Fibroblast of skin of back (primary cell): ENCODE data around the gene NOVA2.

Experiments
- DNase-seq: peaks from one replicate; pipeline ENCODE4 v3.0.0-alpha.2; 2013

The NOVA2 gene

DNA sequence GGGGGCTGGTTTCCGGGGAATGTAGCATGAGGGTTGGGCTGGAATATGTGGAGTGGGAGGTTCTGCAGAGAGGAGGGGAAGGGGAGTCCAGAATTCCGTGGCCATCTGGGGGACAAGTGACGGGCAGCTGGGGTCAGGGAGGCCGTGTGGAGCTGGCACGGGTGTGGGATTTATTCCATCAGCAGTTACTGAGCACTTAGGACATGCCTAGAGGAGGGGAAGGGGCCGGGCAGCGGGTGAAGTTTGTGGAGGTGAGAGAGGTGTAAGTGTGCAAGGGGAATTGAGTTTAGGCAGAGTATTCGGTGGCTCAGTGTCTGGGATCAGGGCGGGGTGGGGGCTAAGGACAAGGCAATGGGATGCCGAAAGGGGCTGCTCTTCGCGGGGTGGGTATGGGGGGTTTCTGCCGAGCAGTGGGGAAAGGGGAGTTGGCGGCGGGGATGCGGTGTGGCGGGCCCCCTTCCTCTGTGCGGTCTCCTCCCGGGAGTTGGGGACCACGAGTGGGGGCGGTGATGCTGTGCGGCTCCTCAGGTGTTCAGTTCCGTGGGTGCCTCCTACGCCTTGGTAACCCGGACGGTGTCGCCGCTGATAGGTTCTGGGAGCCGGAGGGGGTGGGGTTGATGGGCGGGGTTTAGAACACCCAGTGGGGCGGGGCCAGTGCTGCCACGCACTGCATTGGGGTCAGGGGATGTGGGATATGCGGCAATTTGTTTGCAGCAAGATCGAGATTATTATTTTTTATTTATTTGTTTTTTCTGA is 27.0 kb upstream of the NOVA2 start:
- DNase-seq, result no peak

DNA sequence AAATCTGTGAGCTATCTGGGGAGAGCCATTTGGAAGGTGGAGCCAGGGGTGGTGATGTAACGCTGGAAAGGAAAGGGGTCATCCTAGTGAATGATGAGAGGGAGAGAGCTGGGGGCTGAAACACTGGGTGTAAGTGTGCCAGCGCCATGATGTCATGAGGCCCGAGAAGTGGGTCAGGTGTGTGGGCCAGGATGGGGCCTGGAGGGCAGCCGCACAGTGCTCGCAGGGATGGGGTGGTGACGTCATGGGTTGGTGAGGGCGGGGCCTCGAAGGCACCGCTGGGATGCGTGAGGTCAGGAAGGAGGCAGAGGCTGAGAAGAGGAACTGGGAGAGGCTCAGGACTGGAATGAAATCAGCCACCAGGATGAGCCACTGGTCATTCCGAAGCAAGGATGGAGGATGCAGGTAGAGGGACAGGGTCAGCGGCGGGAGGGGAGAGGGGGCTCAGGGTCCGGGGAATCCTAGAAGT is 26.0 kb upstream of the NOVA2 start:
- peak; percentile 24 for DNase-seq

DNA sequence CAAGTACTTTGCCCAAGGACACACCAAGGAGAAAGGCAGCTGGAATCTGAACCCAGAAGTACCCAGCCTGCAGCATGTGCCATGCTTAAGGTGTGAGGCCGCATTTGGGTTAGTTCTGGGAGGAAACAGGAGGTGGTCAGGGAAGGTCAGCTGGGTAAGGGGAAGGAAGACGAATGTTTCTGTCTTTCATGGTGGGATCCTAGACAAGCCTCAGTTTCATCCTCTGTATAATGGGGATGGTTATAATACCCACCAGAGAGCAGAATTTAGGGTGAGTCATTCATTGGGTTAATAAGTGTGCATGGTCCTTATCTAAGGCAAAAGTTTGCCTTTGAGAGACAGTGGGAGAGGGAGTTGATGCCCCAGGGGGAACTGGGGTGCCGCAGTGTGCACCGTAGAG is 25.2 kb upstream of the NOVA2 start:
- DNase-seq, result no peak

DNA sequence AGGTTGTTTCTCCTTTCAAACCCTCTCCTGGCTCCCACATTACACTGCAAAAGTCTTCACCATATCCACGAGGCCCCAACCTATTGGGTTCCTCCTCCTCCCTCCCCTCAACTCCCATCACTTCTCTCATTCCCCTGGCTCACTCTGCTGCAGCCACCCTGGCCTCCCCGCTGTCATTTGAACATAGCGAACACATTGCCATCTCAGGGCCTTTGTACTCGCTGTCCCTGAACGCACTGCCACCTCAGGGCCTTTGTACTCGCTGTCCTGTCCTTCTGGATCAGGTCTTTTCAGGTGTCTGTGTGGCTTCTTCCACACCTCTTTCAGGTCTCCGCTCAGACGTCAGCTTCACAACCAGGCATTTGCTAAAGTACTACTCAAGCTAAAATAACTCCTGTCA is 23.3 kb upstream of the NOVA2 start:
- no peak for DNase-seq

DNA sequence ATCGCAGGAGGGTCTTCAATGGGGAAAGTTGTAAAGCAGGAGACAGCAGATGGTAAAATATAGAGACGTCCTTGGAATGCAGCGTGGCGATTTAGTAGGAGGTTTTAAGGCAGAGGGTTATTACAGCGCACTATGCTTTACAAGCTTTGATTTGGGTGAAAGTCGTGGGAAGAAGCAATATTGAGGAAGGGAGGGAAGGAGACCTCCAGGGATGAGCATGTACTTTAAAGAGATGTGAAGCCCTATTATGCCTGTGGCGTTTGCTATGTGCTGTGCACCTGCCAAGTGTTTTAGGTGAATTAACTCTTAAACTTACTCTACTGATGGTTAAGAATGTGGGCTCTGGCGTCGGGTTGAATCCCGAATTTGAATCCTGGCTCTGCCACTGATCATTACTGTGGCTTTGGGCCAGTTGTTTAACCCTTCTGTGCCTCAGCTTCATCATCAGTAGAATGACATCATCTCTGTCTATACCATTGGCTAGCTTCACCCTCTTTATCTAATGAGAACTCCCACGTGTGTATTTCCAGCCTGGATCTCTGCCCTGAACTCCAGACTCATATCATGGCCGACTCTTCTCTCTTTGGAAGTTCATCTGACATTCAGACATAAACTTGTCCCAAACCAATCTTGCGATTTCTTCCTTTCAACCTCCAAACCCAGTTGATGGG is 22.2 kb upstream of the NOVA2 start:
- no peak for DNase-seq

DNA sequence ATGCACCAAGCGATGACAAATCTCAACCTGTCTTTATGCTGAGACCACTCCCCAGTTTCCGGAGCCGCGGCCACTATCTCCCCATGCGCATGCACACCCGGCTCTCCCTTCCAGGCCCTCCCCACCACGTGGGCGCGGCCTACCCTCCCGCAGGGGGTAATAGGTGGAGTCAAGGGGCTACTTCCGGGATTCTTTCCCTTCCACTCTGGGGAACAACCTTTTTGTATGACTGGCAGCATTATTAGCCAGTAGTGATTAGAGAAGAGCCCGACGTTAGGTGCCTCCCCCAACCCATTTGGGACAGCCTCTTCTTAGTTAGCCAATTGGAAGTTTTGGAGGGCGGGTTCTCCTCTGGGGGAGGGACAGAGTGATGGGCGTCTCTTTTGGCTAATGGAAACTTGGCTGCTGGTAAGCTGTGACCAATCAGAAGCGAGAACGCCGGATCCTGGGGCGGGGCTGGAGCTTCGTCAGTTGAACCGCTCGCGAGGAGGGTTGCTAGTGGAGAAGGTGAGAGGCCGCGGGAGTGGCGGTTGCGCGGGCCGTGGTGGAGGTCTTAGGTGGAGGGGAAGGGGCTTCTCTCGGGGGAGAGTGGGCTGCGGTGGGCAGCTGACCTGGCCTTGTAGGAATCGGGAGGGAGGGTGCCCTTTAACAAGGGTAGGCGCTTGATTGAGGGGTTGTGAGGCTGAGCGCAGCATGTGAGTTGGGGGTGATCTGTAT is 21.5 kb upstream of the NOVA2 start, which contains the start of gene CCDC61:
CCDC61 (plus strand) TSS at position 470 of the 717 bp plus-strand sequence. CDS start 7,552 bp downstream, outside the sequence.
- DNase-seq, result peak; percentile 100

DNA sequence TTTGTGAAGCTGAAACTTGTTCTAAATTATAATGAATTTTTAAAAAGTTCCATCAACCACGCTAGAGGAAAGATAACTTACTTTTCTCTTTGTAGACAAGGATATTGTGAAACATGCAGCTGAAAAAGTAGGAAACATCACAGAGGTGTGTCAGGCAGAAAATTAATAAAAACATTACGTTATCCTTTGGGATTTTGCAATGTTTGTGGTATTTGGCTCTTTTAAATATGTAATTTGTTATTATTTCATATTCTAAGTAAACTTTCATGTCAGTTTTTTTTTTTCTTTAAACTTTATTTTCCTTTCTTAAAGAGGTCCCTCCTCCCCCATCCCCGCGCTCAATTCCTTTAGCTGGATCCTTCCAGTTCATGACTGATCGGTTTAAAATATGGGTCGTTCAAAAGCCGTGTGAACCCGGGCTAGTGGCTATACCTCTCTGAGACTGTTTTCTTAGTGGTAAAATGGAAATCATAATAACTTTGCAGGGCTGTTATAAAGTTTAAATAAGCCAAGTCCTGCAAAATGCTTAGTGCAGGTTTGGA is 20.9 kb upstream of the NOVA2 start:
- no peak for DNase-seq

DNA sequence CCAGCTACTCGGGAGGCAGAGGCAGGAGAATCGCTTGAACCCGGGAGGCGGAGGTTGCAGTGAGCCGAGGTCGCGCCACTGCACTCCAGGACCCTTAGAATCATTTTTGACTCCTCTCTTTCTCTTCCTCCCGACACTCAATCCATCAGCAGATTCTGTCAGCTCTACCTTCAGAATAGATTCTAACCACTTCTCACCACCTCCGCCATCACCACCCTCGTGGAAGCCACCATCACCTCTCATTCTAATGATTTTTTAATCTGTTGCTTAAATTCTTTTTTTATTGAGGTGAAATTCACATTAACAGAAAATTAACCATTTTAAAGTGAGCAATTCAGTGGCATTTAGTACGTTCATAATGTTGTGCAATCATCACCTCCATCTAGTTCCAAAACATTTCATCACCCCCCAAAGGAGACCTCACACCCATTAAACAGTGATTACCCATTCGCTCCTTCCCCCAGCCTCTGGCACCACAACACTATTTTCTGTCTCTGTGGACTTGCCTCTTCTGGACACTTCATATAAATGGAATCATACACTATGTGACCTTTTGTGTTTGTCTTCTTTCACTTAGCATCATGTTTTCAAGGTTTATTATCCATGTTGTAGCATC is 16.6 kb upstream of the NOVA2 start:
- no peak for DNase-seq

DNA sequence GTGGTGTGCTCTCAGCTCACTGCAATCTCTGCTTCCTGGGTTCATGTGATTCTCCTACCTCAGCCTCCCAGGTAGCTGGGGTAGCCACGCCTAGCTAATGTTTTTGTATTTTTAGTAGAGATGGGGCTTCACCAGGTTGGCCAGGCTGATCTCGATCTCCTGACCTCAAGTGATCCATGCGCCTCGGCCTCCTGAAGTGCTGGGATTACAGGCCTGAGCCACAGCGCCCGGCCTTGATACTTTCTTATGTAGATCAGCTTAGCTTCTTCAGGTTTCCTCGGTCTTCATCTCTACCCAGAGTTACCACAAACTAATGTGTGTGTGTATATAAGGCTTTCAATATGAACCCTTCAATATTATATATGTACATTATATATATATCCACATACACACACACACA is 11.7 kb upstream of the NOVA2 start:
- DNase-seq, result no peak

DNA sequence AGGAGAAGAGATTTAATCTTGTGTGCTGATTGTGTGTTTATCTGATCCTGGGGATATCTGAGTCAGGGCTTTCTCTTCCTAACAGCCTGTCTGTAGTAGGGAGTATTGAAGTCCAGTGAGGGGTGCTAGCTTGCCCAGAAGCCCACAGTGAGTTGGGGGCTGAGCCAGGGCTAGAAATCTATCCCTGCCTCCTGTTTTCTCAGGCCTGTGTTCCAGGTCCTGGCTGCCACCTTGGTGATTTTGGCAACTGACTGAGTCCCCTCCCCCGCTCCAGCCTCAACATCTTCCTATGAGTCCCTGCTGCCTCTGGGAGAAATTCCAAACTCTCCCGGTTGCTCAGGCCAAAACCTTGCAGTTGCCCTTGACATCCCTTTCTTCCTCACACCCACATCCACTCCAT is 7.7 kb upstream of the NOVA2 start:
- no peak for DNase-seq

DNA sequence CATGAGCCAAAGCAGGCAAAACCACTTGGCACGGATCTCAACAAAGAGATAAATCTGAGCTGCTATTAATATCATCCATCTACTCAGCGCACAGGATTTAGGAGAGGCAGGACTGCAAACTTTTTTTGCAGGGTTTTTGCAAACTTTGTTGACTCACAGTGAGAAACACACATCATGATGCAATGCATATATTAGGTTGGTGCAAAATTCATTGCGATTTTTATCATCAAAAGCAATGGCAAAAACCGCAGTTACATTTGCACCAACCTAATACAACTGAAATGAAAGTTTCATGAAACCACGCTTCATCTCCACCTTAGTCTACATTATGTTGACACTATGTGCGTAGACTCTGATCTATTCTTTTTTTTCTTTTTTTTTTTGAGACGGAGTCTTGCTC is 4.5 kb upstream of the NOVA2 start:
- DNase-seq, result no peak

DNA sequence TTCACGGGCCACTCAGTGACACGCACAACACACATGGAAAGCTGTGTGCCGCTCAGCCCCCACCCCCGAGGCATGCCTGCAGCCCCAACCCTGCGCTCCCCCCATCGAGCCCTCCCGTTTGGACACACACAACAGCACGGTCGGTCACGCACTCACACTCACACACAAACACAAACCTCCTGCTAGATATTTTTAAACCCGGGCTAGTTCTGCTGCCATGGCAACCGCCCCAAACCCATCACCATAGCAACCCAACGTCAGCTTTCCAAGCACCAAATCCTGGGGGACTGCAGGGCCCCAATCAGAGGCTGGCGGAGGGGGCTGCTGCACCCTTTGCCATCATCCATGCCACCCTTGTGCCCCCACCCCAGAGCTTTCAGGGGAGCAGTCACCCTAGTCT is 2.5 kb upstream of the NOVA2 start:
- no peak for DNase-seq

DNA sequence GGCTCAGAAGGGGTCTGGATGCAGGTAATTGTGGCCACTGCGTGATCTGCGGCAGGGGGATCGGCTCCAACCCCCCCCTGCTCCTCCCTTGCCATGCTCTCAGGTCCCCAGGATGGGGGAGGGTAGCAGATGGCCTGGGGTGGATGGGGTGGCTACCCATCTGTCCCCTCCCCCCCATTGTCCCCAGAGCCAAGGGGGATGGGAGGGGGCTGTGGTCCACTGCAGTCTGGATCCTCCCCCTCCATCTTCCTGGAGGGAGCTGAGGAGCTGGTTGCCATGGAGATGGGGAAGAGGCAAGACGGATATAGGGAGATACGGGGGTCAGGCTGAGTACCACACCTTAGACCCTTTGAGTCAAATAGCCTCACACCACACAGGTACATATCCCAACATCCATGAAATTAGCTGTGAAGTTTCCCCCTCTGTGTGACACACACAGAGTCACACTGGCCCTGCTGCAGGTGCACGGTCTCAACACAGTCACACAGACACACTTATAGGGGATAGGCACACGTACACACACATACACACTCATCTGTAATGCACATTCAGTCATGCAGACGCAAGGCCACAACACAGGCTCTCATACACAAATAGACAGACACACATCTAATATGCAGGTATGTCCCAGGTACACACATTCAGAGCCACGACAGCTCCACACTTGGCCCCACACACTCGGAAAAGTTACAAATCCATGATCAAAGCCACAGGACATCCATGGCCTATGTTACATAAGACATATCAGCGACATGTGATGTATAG is 1.8 kb upstream of the NOVA2 start:
- DNase-seq, result no peak

DNA sequence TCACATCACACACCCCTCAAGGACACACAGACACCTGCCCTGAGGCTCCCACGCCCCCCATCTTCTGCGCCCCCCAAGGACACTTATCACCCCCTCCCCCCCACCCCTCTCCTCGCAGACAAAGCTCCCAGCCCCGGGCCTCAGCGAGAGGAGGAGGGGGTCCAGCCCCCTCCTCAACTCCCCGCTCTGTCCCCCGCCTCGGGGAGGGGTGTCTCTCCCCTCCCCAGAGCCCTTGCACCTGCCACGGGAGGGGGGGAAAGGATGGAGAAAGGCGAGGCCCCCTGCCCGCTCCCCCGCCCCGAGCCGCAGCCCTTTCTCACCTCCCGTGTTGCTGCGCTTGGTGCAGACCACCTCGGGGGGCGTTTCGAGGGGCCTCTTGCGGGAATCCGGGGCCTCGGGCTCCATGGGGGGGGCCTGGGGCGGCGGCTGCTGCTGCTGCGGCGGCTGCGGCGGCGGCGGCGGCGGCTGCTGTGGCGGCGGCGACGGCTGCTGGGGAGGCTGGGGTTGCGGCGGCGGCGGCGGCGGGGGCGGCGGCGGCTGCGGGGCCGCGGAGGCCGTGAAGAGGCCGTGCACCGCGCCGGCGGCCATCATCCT is 621 bp downstream of the NOVA2 start:
- no peak for DNase-seq

DNA sequence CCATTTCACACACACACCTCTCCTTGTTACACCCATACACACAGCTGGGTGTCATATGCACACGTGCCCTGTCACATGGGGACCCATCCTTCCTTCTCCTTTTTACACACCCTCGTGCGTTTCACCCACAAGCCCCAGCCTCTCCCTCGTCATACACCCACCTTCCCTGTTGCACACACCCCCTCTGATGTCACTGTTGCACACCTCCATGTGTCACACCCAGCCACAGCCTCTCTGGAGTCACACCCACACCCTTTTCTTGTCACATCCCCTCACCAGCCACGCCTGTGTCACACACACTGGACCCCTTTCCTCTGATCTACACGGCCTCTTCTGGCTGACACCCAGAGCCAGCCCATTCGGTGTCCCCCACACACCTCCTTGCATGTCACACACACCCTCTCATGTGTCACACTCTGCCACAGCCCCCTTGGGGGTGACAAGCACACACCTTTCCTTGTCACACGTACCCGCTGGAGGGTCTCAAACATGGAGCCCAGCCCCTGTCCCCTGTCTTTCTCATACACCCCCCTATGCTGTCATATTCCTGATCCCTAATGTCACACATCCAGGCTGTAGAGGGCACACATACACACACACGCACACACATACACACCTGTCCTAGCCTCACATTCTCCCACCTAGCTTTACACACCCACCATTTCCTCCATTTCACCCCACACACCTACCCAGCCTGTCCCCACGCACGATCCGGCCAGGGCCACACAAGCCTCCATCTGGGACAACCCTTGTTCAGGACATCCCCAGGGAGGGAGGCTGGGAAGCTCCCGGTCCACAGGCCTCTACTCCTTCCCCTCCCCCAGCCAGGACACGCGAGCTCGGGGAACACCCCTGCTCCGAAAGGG is 1.4 kb downstream of the NOVA2 start:
- DNase-seq, result no peak

DNA sequence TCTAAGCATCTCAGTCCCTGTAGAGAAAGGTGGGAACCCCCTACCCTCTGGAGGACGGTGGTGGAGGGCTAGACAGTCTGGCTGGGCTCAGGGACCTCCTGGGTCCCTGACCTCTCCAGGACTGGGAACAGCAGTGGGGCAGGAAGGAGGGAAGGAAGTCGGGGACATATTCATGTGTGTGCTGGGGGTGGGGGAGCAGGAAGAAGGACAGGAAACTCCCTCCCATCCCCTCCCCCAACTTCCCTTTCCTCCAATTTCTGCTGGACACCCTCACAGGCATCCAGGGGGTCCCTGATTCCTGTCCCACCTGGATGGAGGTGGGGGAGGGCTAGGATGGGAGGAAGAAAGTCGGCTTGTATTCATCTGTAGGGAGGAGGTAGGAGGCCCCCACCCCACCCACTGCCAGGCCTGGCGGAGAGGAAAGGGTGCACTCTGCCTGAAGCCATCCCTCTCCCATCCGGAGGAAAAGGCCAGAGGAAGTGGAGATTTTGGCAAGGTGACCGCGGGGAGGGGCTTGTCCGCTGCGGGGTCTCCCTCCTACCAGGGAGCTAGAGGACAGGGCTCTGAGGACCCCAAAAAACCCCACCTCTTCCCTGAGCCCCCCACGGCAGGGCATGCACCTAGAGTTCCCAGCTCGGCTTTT is 2.3 kb downstream of the NOVA2 start:
- DNase-seq, result no peak

DNA sequence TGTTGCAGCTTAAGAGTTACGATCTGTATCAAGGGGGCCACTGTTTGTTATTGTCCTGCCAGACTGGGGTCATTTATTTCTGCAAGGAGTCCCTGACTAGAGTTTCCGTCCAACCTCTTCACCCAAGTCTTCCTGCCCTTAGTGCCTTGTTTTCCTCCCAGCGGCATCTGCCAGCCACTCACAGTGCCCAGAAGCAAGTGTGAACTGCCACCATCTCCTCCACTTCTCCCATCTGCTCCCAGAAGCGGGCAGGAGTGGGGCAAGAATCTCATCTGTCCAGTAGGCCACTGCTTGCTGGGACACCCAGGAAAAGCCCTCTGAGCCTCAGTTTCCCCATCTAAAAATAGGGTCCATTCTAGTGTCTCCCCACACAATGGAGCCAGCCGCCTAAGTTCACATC is 4.0 kb downstream of the NOVA2 start:
- no peak for DNase-seq

DNA sequence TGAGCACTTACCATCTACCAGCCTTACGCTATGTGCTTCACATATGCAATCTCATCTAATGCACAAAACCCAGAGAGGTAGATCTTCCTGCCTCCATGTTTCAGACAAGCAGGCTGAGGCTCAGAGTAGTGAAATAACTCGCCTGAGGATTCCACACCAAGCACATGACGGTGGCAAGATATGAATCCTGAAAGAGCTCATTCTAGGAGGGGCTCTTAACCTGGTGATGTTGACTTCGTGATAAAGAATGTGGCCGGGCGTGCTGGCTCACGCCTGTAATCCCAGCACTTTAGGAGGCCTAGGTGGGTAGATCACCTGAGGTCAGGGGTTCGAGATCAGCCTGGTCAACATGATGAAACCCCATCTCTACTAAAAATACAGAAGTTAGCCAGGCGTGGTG is 5.0 kb downstream of the NOVA2 start:
- DNase-seq, result no peak

DNA sequence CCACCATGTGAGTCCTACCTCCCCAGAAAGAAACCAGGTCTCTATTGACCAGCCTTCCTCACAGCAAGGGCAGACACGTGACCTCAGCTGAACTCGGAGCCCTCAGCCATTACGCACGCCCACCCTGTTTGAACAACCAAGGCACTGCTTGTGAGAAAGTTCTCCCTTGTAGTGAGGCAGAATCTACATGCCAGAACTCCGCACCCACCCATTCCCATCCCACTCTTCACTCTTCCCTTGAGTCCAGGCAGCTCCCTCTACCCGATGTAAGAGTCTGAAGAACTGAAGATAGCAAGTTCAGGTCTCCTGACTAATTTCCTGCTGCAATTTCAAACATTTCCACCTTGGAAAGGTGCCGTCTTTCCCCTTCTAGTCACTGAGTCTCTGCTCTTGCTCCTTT is 6.4 kb downstream of the NOVA2 start:
- DNase-seq, result no peak

DNA sequence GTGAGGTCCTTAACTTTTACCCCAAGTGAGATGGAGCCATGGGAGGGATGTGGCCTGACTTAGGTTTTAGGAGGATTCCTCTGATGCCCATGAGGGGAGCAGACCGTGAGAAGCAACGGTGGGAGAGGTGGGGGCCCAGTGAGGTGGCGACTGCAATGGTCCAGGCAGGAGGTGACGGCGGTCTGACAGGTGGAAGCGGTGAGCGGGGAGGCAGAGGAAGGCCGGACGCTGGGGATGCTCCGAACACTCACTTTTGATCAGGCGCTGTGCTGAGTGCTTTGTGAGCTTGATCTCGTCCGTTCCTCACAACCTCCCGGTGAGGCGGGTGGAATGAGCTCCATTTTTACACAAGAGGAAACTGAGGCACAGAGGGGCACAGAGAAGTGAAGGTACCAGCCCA is 11.6 kb downstream of the NOVA2 start:
- no peak for DNase-seq
